Head of caudate nucleus (tissue), 42 donors: ENCODE results near the gene RALA.
A peak's percentile ranks its signal among the peaks of the same experiment; 100 is the strongest.

Source experiments
- DNase-seq, 42 donors: peaks; one replicate each; pipeline versions ENCODE4 v3.0.0 to v3.0.0-alpha.2; 2020 to 2021; ENCODE audit warnings: mixed read lengths in 7 of 42
- intact Hi-C: fragments of 100-400 bp; cut with DNase I; formaldehyde crosslinking; loops from one replicate; pipeline ENCODE4 v1.15.0; 2022

The RALA gene

GRCh38 chr7:39702133-39702532 lies 78.8 kb downstream of the RALA start:
- DNase-seq = no peak
- intact Hi-C loops = no loop called here

GRCh38 chr7:39703144-39703543 lies 79.8 kb downstream of the RALA start:
- no peak for DNase-seq
- intact Hi-C loops = no loop called here

- no peak for DNase-seq
- intact Hi-C loops = no loop called here
Observed at GRCh38 chr7:39709029-39709428, 85.7 kb downstream of the RALA start.

- intact Hi-C loops = no loop called here
- peak in 17 of 42 donors; percentile 10 to 62 (median 27) for DNase-seq
Observed at GRCh38 chr7:39709768-39710311, 86.5 kb downstream of the RALA start.

GRCh38 chr7:39712751-39713150 lies 89.4 kb downstream of the RALA start:
- intact Hi-C loops = no loop called here
- no peak for DNase-seq

- DNase-seq = no peak
- intact Hi-C loops = no loop called here
Observed at GRCh38 chr7:39714447-39715091, 91.2 kb downstream of the RALA start.

- intact Hi-C loops = no loop called here
- DNase-seq = no peak
Observed at GRCh38 chr7:39720586-39720985, 97.2 kb downstream of the RALA start.

GRCh38 chr7:39721345-39721744 lies 98.0 kb downstream of the RALA start:
- intact Hi-C loops = no loop called here
- no peak for DNase-seq

GRCh38 chr7:39721919-39722597 lies 98.7 kb downstream of the RALA start:
- DNase-seq = no peak
- intact Hi-C loops = no loop called here

GRCh38 chr7:39727231-39728012 lies 104.0 kb downstream of the RALA start:
- intact Hi-C loops = no loop called here
- no peak for DNase-seq

- intact Hi-C loops = no loop called here
- DNase-seq = peak; percentile 92 to 99 (median 97)
Observed at GRCh38 chr7:39732837-39733804, 109.7 kb downstream of the RALA start.

- intact Hi-C loops = no loop called here
- peak in 1 of 42 donors; percentile 8 for DNase-seq
Observed at GRCh38 chr7:39733881-39734632, 110.7 kb downstream of the RALA start.

- no peak for DNase-seq
- intact Hi-C loops = loop anchor here (5.0 kb wide), 1 partner anchor 107 kb away; no protein-coding TSS in a partner anchor
Observed at GRCh38 chr7:39734633-39735004, 111.2 kb downstream of the RALA start.

GRCh38 chr7:39735903-39736302 lies 112.5 kb downstream of the RALA start:
- DNase-seq = no peak
- intact Hi-C loops = loop anchor here (5.0 kb wide), 1 partner anchor 109 kb away; no protein-coding TSS in a partner anchor

GRCh38 chr7:39741942-39742623 lies 118.7 kb downstream of the RALA start:
- intact Hi-C loops = no loop called here
- peak in 1 of 42 donors; percentile 44 for DNase-seq

GRCh38 chr7:39744620-39745019 lies 121.2 kb downstream of the RALA start:
- DNase-seq = no peak
- intact Hi-C loops = loop anchor here (5.0 kb wide), 1 partner anchor 162 kb away; no protein-coding TSS in a partner anchor

- intact Hi-C loops = loop anchor here (5.0 kb wide), 1 partner anchor 163 kb away; no protein-coding TSS in a partner anchor
- DNase-seq = no peak
Observed at GRCh38 chr7:39745320-39745719, 121.9 kb downstream of the RALA start.
